Smooth muscle cell (in vitro differentiated cells): ENCODE data around the gene CCDC39. TPM values are rescaled to one million over a fixed set of nuclear protein-coding genes. Genes with fewer than 3 reads are reported as not detected.
A peak's percentile ranks its signal among the peaks of the same experiment; 100 is the strongest.

ENCODE experiments used
- DNase-seq: peaks from one replicate; lab custom pipeline; 2025; ENCODE audit not compliant: unreplicated experiment; lab: John Stamatoyannopoulos, UW
- H2AFZ ChIP-seq: fragments of 200-600 bp; sonication (generic); 2 replicates; pipeline ENCODE4 v1.6.0; 2016; ENCODE audit warnings: antibody characterized with exemption, low read depth, mild to moderate bottlenecking
- H3F3A ChIP-seq: fragments of 200-600 bp; sonication (generic); 2 replicates; pipeline ENCODE4 v1.6.0; 2017; ENCODE audit warnings: antibody characterized with exemption, low read depth
- H3K27ac ChIP-seq: fragments of 200-600 bp; sonication (generic); 2 replicates; pipeline ENCODE4 v1.5.1; 2016; ENCODE audit warnings: low read depth, mild to moderate bottlenecking
- H3K27me3 ChIP-seq: fragments of 200-600 bp; sonication (generic); 2 replicates; pipeline ENCODE4 v1.6.1; 2016; ENCODE audit warnings: low read depth, mild to moderate bottlenecking
- H3K36me3 ChIP-seq: fragments of 200-600 bp; sonication (generic); 2 replicates; pipeline ENCODE4 v1.5.1; 2016; ENCODE audit warnings: low read depth
- H3K4me1 ChIP-seq: fragments of 200-600 bp; sonication (generic); 2 replicates; pipeline ENCODE4 v1.5.1; 2016; ENCODE audit warnings: low read depth
- H3K4me2 ChIP-seq: fragments of 200-600 bp; sonication (generic); 2 replicates; pipeline ENCODE4 v1.6.0; 2016; ENCODE audit warnings: mild to moderate bottlenecking
- H3K4me3 ChIP-seq: fragments of 200-600 bp; sonication (generic); 2 replicates; pipeline ENCODE4 v1.5.1; 2016; ENCODE audit warnings: mild to moderate bottlenecking
- H3K79me2 ChIP-seq: fragments of 200-600 bp; sonication (generic); 2 replicates; pipeline ENCODE4 v1.6.0; 2016; ENCODE audit warnings: low read depth, mild to moderate bottlenecking
- H3K9ac ChIP-seq: fragments of 200-600 bp; sonication (generic); 2 replicates; pipeline ENCODE4 v1.6.0; 2016; ENCODE audit warnings: low read depth
- H3K9me3 ChIP-seq: fragments of 200-600 bp; sonication (generic); replicated peaks from 2 replicates; pipeline ENCODE4 v1.5.1; 2016; ENCODE audit warnings: low read depth
- H4K20me1 ChIP-seq: fragments of 200-600 bp; sonication (generic); 2 replicates; pipeline ENCODE4 v1.6.0; 2016; ENCODE audit warnings: low read depth
- CTCF ChIP-seq: fragments of 200-600 bp; sonication (generic); IDR thresholded peaks from 2 replicates; pipeline ENCODE4 v1.5.1; 2017; ENCODE audit warnings: borderline replicate concordance, mild to moderate bottlenecking, antibody characterized with exemption; ENCODE audit not compliant: insufficient read depth, poor library complexity, severe bottlenecking
- WGBS: methylation state at CpG from one replicate; pipeline ENCODE4 v1.1.7; 2016; ENCODE audit warnings: low lambda C conversion rate; 5-methylcytosine and 5-hydroxymethylcytosine counted together
- polyA plus RNA-seq: library from polyadenylated mRNA; unstranded; fragments of >200 nt; fragmentation: Nextera tagmentation; extraction: Ambion mirVana; gene quantifications from 2 replicates; pipeline ENCODE4 v1.2.1, GENCODE V29; 2016
- total RNA-seq: library from RNA; depleted of rRNA; stranded (reverse); fragments of >200 nt; gene quantifications from 2 replicates; pipeline ENCODE4 v1.2.3, GENCODE V29; 2014

The CCDC39 gene
- total and polyA plus RNA-seq, 2 experiments from 2014 or later = not detected

- peak; percentile 41 for DNase-seq
- no peak for TF ChIP-seq CTCF
- Histone ChIP-seq H3K79me2 (peaks cover 20% of the 10 kb centered on the region), H3K4me3 (peak within 1 kb of the TSS; percentile 81), H3F3A (no peaks in the 10 kb centered on the region), H4K20me1 (peaks cover 14% of the 10 kb centered on the region), H3K36me3 (peaks cover 13% of the 10 kb centered on the region), H3K9me3 (no peaks in the 10 kb centered on the region), H3K27me3 (peaks cover 34% of the 10 kb centered on the region), H3K4me2 (peak within 1 kb of the TSS; percentile 92), H2AFZ (peak within 1 kb of the TSS; percentile 98), H3K27ac (peak within 1 kb of the TSS; percentile 46), H3K9ac (peak within 1 kb of the TSS; percentile 78), H3K4me1 (peaks cover 11% of the 10 kb centered on the region)
- WGBS = 1% methylated on average over 70 of the region's 70 CpGs
Measured at GRCh38 chr3:180601688-180602666, 77.3 kb downstream of the CCDC39 start, which contains the start of gene TTC14. Gene TTC14, plus strand, starts transcription at chr3:180602163. Its CDS starts 99 bp downstream, at chr3:180602262.

GRCh38 chr3:180600473-180600872 is 78.8 kb downstream of the CCDC39 start:
- DNase-seq = no peak
- TF ChIP-seq CTCF = no peak

GRCh38 chr3:180595559-180595935 is 83.7 kb downstream of the CCDC39 start:
- Histone ChIP-seq H3K27me3 (peaks cover 40% of the 10 kb centered on the region), H3K4me2 (no peak overlapping the region), H3K27ac (no peak overlapping the region), H3K4me3 (no peak overlapping the region), H2AFZ (no peak overlapping the region), H3K4me1 (no peaks in the 10 kb centered on the region), H3K9me3 (no peaks in the 10 kb centered on the region), H3F3A (no peaks in the 10 kb centered on the region), H3K36me3 (no peaks in the 10 kb centered on the region), H4K20me1 (no peaks in the 10 kb centered on the region), H3K9ac (no peak overlapping the region), H3K79me2 (no peaks in the 10 kb centered on the region)
- TF ChIP-seq CTCF = no peak
- DNase-seq = no peak
- WGBS = 40% methylated on average over 1 of the region's 1 CpG

More at GRCh38 chr3:180600473-180600872, 78.8 kb downstream of the CCDC39 start:
- Histone ChIP-seq H3K27ac (no peak overlapping the region), H3F3A (no peaks in the 10 kb centered on the region), H3K27me3 (peaks cover 44% of the 10 kb centered on the region), H2AFZ (no peak overlapping the region), H3K79me2 (peaks cover 20% of the 10 kb centered on the region), H3K4me3 (no peak overlapping the region), H3K9me3 (no peaks in the 10 kb centered on the region), H4K20me1 (peaks cover 14% of the 10 kb centered on the region), H3K9ac (no peak overlapping the region), H3K36me3 (no peaks in the 10 kb centered on the region), H3K4me1 (peaks cover 11% of the 10 kb centered on the region), H3K4me2 (no peak overlapping the region)
- 96% methylated on average over 15 of the region's 15 CpGs for WGBS
